Vagina (tissue), 2 donors: ENCODE data around the gene KDM8.

Experiments
- CTCF ChIP-seq, 3 experiments: fragments of 450-650 bp in 2 of 3; fragments of 200-600 bp in 1 of 3; sonication (generic) in 1 of 3; IDR thresholded peaks; one replicate each; pipeline ENCODE4 v1.5.1; 2017 to 2019; ENCODE audit warnings: antibody characterized with exemption in 3 of 3, mild to moderate bottlenecking in 2 of 3, moderate library complexity in 2 of 3
- POLR2A ChIP-seq, 2 donors: fragments of 450-650 bp; IDR thresholded peaks; one replicate each; pipeline ENCODE4 v1.6.1; 2017; ENCODE audit warnings: antibody characterized with exemption in 2 of 2, mild to moderate bottlenecking in 2 of 2, moderate library complexity in 2 of 2
- POLR2AphosphoS5 ChIP-seq, 2 donors: sonication (generic); formaldehyde crosslinking; IDR thresholded peaks; one replicate each; pipeline ENCODE4 v1.9.0; 2017; ENCODE audit warnings: antibody characterized with exemption in 2 of 2, mild to moderate bottlenecking in 2 of 2, low read depth in 1 of 2; ENCODE audit not compliant: insufficient read depth in 1 of 2

GRCh38 chr16:27175888-27176287 lies 27.4 kb upstream of the KDM8 start:
- TF ChIP-seq POLR2AphosphoS5 (IDR thresholded peaks at IDR 0.05; ENCODE audit: insufficient read depth in 1 of 2, low read depth in 1 of 2) (no peak), CTCF (IDR thresholded peaks at IDR 0.05) (no peak), POLR2A (IDR thresholded peaks at IDR 0.05) (no peak)
